ENCODE data around the gene UQCRFS1.
"Not testable (repeated sequence)": the region's sequence is repeated elsewhere in the genome, so short reads cannot be mapped to it uniquely, and the experiment has no call there.

Gene UQCRFS1

GRCh38 chr19:29216021-29216420 is 3.1 kb upstream of the UQCRFS1 start:
- DNase-seq = no peak

GRCh38 chr19:29215322-29215845 is 2.4 kb upstream of the UQCRFS1 start:
- DNase-seq = no peak

DNA sequence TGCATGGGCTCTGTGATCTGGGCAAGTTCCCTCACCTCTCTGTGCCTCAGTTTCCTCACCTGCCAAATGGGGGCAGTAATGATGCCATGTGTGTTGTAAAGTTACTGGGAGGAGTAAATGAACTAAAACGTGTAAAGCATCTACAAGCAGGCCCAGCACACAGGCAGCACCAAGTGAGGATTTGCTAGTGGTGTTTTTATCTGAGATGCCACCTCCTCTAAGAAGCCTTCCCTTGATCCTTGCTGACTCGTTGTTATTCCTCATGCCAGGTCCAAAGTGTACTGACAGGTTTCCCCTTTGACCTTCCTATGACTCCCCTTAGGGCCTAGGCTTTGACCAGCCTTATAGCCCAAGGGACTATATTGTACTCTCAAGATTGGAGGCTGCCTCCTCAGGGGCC is 1.5 kb upstream of the UQCRFS1 start:
- DNase-seq = no peak

DNA sequence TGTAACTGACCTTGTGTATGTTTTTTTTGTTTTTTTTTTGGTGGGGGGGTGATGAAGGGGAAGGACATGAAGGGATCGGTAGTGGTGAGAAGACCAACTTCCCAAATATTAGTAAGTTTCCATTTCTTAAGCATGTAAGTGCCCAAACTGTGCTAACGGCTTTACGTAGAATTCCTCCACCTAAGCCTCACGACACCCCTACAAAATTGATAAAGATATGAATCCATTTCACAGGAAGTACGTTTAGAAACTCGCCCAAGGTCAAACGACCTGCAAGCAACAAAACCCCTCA is 649 bp downstream of the UQCRFS1 start:
- DNase-seq = no peak

GRCh38 chr19:29211562-29212355 is 1.2 kb downstream of the UQCRFS1 start:
- peak; percentile 26 for DNase-seq

DNA sequence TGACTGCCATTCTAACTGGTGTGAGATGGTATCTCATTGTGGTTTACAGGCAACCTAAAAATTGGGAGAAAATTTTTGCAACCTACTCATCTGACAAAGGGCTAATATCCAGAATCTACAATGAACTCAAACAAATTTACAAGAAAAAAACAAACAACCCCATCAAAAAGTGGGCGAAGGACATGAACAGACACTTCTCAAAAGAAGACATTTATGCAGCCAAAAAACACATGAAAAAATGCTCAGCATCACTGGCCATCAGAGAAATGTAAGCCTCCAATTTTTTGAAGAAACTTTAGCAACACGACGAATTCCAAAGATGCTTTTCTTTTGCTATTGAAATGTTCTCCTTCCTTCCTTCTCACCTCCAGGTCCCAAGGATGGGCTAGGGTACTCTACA is 1.9 kb downstream of the UQCRFS1 start:
- DNase-seq = not testable (repeated sequence)

- not testable (repeated sequence) for DNase-seq
These were observed 2.4 kb downstream of the UQCRFS1 start for GRCh38 chr19:29210502-29210901.

GRCh38 chr19:29207403-29208187 is 5.4 kb downstream of the UQCRFS1 start:
- not testable (repeated sequence) for DNase-seq

- DNase-seq = no peak
These were observed 6.5 kb downstream of the UQCRFS1 start for GRCh38 chr19:29206453-29206852.

GRCh38 chr19:29202281-29202680 is 10.7 kb downstream of the UQCRFS1 start:
- no peak for DNase-seq

- no peak for DNase-seq
These were observed 11.1 kb downstream of the UQCRFS1 start for GRCh38 chr19:29201855-29202254.

- DNase-seq = no peak
These were observed 18.3 kb downstream of the UQCRFS1 start for GRCh38 chr19:29194658-29195057.

DNA sequence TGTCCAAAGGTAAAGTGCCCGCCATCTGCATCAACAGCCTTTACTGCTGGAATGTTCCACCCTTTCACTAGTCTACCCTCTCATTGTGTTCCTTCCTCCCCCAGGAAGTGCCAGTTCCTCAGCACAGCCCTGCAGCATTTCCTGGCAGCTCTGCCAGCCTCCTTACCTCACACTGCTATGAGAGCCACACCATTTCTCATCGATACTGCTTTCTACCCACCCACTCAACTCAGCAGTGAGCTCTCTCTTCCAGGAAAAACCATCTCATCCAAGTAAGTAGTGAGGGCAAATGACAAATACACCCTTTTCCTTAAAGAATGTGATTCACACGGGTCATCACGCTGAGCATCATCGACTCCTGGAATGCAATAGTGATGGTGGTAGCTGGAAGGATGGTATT is 19.8 kb downstream of the UQCRFS1 start:
- no peak for DNase-seq

- no peak for DNase-seq
These were observed 21.9 kb downstream of the UQCRFS1 start for GRCh38 chr19:29191005-29191404.

DNA sequence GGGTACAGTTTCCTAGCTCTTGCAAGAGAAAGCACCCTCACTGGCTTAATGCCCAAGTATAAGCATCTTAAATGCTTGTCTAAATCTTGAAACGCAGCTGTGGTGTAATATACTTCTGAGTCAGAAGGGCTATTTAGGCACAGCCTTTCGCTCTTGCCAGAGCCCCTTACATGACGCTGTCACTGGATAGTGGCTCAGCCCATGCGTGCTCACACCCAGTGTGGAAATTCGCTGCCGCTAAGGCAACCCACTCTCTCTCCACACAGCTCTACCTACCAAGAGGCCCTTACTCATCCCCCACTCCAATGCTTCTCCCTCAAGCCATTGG is 24.0 kb downstream of the UQCRFS1 start:
- no peak for DNase-seq

DNA sequence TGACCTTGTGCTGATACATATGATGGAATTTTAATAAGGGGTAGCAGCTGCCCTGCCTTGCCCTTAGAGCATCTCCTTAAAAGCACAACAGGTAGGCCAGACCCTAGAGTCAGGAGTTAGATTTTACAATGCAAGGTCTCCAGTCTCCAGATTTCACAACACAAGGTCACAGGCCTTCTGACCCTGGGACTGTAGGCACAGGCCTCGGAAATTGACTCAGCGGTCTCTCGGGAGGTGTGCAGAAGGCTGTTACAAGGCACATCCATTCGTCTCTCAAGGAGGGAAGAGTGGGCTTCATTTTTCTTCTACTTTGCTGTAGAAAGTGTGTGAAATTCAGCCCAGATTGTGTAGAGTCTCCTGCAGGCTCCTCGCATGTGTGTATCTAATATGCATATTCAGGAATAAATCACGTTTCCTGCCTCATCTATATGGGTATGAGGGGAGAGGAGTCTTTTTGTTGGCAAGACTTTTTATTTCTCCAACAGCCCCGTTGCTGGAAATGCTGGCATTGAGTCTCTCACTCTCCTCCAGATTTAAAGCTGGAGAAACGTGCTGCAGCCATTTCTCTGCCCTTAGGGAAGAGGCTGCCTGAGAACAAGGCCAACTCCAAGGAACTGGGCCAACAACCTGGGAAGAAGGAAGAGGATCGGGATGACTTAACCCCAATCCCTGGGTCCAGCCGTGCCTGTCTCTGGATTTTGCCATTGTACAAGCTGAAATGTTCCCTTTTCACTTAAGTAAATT is 24.5 kb downstream of the UQCRFS1 start:
- DNase-seq = no peak

DNA sequence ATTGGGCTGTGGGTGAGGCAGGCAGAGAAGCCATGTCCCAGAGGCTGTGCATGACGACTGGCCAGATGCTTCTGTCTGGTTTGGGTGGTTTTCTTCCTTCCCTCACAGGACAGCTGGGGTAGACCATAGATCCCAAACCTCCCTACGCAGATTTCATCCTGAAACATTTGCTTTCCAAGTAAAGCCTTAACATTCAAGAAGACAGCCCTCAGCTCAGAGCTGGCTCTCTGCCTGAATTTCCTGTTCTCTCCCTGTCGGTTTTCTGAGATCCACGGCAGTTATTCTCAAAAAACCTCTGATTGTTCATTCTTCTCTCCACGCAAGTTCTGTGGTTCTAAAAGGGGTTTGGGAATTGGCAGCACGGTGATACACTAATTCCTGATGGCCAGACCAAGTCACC is 25.3 kb downstream of the UQCRFS1 start:
- no peak for DNase-seq

- no peak for DNase-seq
These were observed 27.5 kb downstream of the UQCRFS1 start for GRCh38 chr19:29185427-29185826.

DNA sequence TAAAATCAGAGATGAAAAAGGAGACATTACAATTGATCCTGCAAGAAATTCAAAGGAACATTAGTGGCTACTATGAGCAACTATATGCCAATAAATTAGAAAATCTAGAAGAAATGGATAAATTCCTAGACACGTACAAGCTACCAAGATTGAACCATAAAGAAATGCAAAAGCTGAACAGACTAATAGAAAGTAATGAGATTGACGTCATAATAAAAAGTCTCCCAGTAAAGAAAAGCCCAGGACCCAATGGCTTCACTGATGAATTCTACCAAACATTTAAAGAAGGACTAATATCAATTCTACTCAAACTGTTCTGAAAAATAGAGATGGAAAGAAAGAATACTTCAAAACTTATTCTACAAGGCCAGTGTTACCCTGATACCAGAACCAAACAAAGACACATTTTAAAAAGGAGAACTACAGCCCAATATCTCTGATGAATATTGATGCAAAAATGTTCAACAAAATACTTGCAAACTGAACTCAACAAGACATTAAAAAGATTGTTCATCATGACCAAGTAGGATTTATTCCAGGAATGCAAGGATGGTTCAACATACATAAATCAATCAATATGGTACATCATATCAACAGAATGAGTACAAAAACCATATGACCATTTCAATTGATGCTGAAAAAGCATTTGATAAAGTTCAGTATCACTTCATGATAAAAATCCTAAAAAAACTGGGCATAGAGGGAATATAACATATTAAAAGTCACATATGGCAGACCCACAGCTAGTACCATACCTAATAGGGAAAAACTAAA is 35.8 kb downstream of the UQCRFS1 start:
- DNase-seq = no peak

DNA sequence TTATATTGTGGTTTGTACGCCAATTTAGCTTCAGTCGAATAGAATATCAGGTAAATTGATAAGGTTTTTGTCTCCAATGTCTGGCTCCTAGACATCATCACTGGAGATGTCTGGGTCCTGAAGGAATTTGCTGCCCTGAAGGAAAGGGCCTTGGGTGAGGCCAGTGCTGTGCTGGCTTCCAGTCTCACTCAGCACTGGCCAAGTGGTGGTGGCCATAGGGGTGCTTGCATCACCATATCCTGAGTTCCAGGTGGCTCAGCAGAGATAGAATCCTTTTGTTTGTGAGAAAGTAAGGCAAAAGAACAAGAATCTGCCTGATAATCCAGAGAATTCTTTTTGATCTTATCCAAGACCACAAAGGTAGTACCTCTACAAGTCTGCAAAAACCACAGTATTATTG is 39.1 kb downstream of the UQCRFS1 start:
- DNase-seq = no peak

- no peak for DNase-seq
These were observed 40.6 kb downstream of the UQCRFS1 start for GRCh38 chr19:29172302-29172701.

DNA sequence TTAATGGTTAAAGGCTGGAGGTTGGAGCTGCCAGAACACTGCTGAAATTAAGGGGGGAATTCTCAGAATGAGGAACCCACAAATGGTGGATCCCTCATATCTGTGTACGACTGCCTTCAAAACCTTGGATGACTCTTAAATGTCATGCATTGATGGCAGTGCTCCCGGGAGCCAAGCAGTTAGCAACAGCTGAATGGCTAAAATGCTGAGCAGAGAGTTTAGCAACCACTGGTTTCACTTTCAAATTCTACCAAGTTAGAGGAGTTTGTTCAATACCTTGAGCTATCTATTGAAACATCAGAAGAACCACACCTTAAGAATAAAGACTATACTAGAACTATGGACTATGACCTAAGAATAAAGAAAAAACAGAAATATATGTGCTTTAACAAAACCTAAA is 41.4 kb downstream of the UQCRFS1 start:
- no peak for DNase-seq
